ENCODE measurements around the gene PID1. TPM values are rescaled to one million over a fixed set of nuclear protein-coding genes. Genes with fewer than 3 reads are reported as not detected.

PID1 gene
- total RNA-seq, 1 experiment from 2014 or later: 0.15 TPM

DNA sequence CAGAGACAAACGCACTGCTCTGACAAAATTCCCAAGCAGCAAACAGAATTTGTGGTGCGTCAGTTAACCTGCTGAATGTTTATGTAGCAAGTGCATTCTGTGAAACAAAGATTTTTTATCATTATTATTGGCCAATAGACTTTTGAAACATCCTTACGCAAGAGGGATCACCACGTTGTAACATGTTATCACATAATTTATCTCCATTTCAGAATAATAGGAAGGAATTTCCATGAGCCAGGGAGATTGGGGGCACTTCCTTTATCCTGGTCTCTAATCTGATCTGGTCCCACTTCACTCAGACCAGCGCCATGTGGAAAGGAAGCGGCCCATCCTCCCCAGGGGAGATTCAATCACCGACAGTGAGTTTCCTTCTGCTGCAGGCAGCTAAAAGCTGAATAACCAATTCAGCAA is 166.1 kb downstream of the PID1 start:
- intact Hi-C loops (cut with micrococcal nuclease): no loop called here
- DNase-seq (ENCODE audit: low read depth, low spot score) (no peak), ATAC-seq (no peak)
- CTCF ChIA-PET: no interaction called here
- Histone ChIP-seq H3K79me2 (ENCODE audit: insufficient read depth, low read length) (no peaks in the 10 kb centered on the region), H3K4me3 (replicated peaks in 1 of 2; ENCODE audit: low read depth in 1 of 2, low read length in 2 of 2) (no peak overlapping the region), H3K4me1 (ENCODE audit: control insufficient read depth in 1 of 2, insufficient read depth in 2 of 2, low read length in 2 of 2) (no peaks in the 10 kb centered on the region), H3K27me3 (ENCODE audit: insufficient read depth, low read length) (no peaks in the 10 kb centered on the region), H4K20me1 (ENCODE audit: insufficient read depth) (no peaks in the 10 kb centered on the region; the same call in 1 of the 2 replicates), H3K9me3 (ENCODE audit: control insufficient read depth in 1 of 2, insufficient read depth in 1 of 2, low read depth in 1 of 2, low read length in 2 of 2) (no peaks in the 10 kb centered on the region), H3K9me2 (ENCODE audit: insufficient read depth) (no peaks in the 10 kb centered on the region), H2AFZ (ENCODE audit: low read depth, low read length, poor library complexity, severe bottlenecking) (no peak overlapping the region), H3K4me2 (ENCODE audit: low read length) (no peak overlapping the region), H3K27ac (ENCODE audit: low read depth, low read length) (no peak overlapping the region), H3K9ac (ENCODE audit: low read length) (no peak overlapping the region), H3K36me3 (ENCODE audit: control insufficient read depth in 1 of 2, insufficient read depth in 2 of 2, low read length in 2 of 2) (no peaks in the 10 kb centered on the region)
- TF ChIP-seq EZH2phosphoT487 (IDR thresholded peaks at IDR 0.05; ENCODE audit: borderline replicate concordance): no peak
- TF ChIP-seq ZFX (IDR thresholded peaks at IDR 0.05): no peak
- no peak for TF ChIP-seq ELF1 (IDR thresholded peaks at IDR 0.05; ENCODE audit: borderline replicate concordance, low read depth)
- TF ChIP-seq POLR2AphosphoS5 (IDR thresholded peaks at IDR 0.05; ENCODE audit: low read depth, low read length): no peak
- TF ChIP-seq FOSL1 (IDR thresholded peaks at IDR 0.05; ENCODE audit: low read depth): no peak
- TF ChIP-seq CEBPB (IDR thresholded peaks at IDR 0.05; ENCODE audit: low read depth): no peak
- no peak for TF ChIP-seq RAD21 (IDR thresholded peaks at IDR 0.05; ENCODE audit: low read depth)
- TF ChIP-seq, protein P1, sequence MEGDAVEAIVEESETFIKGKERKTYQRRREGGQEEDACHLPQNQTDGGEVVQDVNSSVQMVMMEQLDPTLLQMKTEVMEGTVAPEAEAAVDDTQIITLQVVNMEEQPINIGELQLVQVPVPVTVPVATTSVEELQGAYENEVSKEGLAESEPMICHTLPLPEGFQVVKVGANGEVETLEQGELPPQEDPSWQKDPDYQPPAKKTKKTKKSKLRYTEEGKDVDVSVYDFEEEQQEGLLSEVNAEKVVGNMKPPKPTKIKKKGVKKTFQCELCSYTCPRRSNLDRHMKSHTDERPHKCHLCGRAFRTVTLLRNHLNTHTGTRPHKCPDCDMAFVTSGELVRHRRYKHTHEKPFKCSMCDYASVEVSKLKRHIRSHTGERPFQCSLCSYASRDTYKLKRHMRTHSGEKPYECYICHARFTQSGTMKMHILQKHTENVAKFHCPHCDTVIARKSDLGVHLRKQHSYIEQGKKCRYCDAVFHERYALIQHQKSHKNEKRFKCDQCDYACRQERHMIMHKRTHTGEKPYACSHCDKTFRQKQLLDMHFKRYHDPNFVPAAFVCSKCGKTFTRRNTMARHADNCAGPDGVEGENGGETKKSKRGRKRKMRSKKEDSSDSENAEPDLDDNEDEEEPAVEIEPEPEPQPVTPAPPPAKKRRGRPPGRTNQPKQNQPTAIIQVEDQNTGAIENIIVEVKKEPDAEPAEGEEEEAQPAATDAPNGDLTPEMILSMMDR (IDR thresholded peaks at IDR 0.05 in 2 of 3, conservative IDR thresholded peaks at IDR 0.05 in 1 of 3; ENCODE audit: borderline replicate concordance in 1 of 3, insufficient read depth in 1 of 3, low read depth in 2 of 3, low read length in 2 of 3): no peak
- TF ChIP-seq EZH2 (IDR thresholded peaks at IDR 0.05): no peak
- TF ChIP-seq, protein P2, sequence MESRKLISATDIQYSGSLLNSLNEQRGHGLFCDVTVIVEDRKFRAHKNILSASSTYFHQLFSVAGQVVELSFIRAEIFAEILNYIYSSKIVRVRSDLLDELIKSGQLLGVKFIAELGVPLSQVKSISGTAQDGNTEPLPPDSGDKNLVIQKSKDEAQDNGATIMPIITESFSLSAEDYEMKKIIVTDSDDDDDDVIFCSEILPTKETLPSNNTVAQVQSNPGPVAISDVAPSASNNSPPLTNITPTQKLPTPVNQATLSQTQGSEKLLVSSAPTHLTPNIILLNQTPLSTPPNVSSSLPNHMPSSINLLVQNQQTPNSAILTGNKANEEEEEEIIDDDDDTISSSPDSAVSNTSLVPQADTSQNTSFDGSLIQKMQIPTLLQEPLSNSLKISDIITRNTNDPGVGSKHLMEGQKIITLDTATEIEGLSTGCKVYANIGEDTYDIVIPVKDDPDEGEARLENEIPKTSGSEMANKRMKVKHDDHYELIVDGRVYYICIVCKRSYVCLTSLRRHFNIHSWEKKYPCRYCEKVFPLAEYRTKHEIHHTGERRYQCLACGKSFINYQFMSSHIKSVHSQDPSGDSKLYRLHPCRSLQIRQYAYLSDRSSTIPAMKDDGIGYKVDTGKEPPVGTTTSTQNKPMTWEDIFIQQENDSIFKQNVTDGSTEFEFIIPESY (IDR thresholded peaks at IDR 0.05; ENCODE audit: extremely low read depth, insufficient replicate concordance, low read length): no peak
- TF ChIP-seq YY1 (IDR thresholded peaks at IDR 0.05; ENCODE audit: extremely low read depth, insufficient replicate concordance, low read depth, low read length): no peak
- no peak for TF ChIP-seq JUND (IDR thresholded peaks at IDR 0.05)
- TF ChIP-seq, protein P3, sequence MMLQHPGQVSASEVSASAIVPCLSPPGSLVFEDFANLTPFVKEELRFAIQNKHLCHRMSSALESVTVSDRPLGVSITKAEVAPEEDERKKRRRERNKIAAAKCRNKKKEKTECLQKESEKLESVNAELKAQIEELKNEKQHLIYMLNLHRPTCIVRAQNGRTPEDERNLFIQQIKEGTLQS (IDR thresholded peaks at IDR 0.05): no peak
- TF ChIP-seq, protein P4, sequence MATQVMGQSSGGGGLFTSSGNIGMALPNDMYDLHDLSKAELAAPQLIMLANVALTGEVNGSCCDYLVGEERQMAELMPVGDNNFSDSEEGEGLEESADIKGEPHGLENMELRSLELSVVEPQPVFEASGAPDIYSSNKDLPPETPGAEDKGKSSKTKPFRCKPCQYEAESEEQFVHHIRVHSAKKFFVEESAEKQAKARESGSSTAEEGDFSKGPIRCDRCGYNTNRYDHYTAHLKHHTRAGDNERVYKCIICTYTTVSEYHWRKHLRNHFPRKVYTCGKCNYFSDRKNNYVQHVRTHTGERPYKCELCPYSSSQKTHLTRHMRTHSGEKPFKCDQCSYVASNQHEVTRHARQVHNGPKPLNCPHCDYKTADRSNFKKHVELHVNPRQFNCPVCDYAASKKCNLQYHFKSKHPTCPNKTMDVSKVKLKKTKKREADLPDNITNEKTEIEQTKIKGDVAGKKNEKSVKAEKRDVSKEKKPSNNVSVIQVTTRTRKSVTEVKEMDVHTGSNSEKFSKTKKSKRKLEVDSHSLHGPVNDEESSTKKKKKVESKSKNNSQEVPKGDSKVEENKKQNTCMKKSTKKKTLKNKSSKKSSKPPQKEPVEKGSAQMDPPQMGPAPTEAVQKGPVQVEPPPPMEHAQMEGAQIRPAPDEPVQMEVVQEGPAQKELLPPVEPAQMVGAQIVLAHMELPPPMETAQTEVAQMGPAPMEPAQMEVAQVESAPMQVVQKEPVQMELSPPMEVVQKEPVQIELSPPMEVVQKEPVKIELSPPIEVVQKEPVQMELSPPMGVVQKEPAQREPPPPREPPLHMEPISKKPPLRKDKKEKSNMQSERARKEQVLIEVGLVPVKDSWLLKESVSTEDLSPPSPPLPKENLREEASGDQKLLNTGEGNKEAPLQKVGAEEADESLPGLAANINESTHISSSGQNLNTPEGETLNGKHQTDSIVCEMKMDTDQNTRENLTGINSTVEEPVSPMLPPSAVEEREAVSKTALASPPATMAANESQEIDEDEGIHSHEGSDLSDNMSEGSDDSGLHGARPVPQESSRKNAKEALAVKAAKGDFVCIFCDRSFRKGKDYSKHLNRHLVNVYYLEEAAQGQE (IDR thresholded peaks at IDR 0.05; ENCODE audit: low read depth): no peak
- no peak for TF ChIP-seq ZNF274 (IDR thresholded peaks at IDR 0.05; ENCODE audit: low read depth, low read length)
- no peak for TF ChIP-seq EGR1 (IDR thresholded peaks at IDR 0.05; ENCODE audit: low read depth)
- TF ChIP-seq SIN3A (IDR thresholded peaks at IDR 0.05; ENCODE audit: low read depth): no peak
- POLR2A ChIA-PET: no interaction called here
- RAD21 ChIA-PET (ENCODE audit: low non-redundant PET in 1 of 2, low total read pairs in 2 of 2, uncharacterized antibody in 2 of 2, unreplicated experiment in 2 of 2): no interaction called here
- no TSS peak for BruUV-seq (replicated peaks)

Measured in HCT116 (cell line).